C4-2B (cell line): ENCODE results near the gene SMKR1.

Experiments used
- ZFX ChIP-seq: fragments of 450-650 bp; IDR thresholded peaks from 2 replicates; pipeline ENCODE4 v1.6.1; 2017
- TF ChIP-seq, protein P1 (sequence below): fragments of 450-650 bp; conservative IDR thresholded peaks from 2 replicates; pipeline ENCODE4 v1.5.1; 2017; ENCODE audit warnings: mild to moderate bottlenecking

GRCh38 chr7:129470411-129470810 lies 31.9 kb upstream of the SMKR1 start:
- TF ChIP-seq, protein P1, sequence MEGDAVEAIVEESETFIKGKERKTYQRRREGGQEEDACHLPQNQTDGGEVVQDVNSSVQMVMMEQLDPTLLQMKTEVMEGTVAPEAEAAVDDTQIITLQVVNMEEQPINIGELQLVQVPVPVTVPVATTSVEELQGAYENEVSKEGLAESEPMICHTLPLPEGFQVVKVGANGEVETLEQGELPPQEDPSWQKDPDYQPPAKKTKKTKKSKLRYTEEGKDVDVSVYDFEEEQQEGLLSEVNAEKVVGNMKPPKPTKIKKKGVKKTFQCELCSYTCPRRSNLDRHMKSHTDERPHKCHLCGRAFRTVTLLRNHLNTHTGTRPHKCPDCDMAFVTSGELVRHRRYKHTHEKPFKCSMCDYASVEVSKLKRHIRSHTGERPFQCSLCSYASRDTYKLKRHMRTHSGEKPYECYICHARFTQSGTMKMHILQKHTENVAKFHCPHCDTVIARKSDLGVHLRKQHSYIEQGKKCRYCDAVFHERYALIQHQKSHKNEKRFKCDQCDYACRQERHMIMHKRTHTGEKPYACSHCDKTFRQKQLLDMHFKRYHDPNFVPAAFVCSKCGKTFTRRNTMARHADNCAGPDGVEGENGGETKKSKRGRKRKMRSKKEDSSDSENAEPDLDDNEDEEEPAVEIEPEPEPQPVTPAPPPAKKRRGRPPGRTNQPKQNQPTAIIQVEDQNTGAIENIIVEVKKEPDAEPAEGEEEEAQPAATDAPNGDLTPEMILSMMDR = no peak
- no peak for TF ChIP-seq ZFX
